Activated CD4-positive, alpha-beta T cell treated with anti-CD3 and anti-CD28 coated beads, Interleukin-2, amount 50 U/mL, for 48 hours (primary cell): ENCODE measurements around the gene ARFGAP1.

Experiments
- DNase-seq, 2 experiments: peaks; one replicate each; pipeline ENCODE4 v3.0.0-alpha.2; 2020

The ARFGAP1 gene

GRCh38 chr20:63311186-63311832 is 38.7 kb downstream of the ARFGAP1 start:
- no peak for DNase-seq

GRCh38 chr20:63311833-63312243 is 39.2 kb downstream of the ARFGAP1 start:
- no peak for DNase-seq

GRCh38 chr20:63312273-63312672 is 39.7 kb downstream of the ARFGAP1 start:
- DNase-seq: no peak

- no peak for DNase-seq
Observed at GRCh38 chr20:63312690-63313348, 40.2 kb downstream of the ARFGAP1 start.

DNA sequence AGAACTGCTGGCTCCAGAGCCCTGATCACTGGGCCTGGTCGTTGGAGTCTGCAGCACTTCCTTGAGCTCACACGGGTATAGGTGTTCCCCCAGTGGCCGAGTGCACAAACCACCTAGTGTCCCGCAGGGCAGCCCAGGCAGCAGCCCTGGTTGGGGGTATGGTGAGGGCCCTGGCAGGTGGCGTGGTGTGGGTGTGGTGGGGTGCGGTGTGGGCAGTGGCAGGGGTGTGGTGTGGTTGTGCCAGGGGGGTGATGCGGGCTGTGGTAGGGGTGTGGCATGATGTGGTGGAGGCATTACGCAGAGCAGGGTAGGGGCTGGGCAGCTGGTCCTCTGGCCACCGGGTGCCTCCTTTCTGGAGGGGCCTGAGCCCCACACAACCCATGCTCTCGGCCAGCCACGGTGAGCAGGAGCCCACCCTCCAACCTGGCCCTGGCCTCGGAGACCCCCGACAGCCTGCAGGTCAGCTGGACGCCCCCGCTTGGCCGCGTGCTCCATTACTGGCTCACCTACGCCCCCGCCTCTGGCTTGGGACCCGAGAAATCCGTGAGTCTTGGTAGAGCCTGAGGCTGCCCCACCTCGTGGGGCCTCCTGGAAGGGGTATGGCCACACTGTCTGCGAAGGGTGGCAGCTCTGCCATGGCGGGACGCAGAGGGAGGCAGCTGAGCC is 40.9 kb downstream of the ARFGAP1 start:
- no peak for DNase-seq

- DNase-seq: no peak
Observed at GRCh38 chr20:63314015-63314471, 41.4 kb downstream of the ARFGAP1 start.

DNA sequence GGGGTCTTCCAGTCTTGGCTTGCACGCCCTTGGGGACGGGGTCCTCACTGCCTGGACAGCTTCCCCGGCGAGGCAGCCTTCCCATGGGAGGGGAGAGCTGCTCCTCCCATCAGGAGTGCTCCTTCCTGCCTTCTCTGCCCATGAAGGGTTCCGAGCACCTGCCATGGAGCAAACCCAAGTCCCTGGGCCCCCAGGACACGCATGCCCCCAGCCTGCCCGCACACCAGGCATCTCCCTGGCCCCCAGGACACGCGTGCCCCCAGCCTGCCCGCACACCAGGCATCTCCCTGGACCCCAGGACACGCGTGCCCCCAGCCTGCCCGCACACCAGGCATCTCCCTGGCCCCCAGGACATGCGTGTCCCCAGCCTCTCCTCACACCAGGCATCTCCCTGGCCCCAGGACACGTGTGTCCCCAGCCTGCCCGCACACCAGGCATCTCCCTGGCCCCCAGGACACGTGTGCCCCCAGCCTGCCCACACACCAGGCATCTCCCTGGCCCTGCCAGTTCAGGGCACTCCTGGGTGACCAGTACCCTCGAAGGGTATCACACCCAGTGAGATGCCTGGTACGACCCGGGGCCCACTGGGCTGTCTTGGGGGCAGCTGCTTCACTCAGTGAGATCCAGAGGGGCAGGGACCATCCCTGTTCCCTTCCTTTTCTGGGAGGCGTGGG is 42.1 kb downstream of the ARFGAP1 start:
- DNase-seq: no peak

DNA sequence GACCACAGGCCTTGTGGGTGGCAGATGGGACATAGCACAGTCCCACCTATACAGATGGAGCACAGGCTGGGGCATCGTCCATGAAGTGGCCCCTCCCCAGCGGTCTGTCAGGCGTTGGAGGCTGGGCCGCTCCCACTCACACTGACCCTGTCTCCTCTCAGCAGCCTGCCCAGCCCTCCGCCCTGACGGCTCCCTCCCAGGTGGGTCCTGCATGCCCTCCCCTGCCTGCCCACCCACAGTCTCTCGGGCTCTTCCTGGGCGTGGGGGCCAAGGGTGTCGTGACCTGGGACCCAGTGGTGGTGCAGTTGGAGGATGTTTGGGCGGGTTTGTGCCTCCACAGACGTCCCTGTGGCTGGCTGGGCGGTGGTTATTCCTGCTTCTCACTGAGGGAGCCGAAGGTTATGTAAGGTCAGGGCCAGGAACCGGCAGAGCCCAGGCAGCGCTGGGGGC is 42.7 kb downstream of the ARFGAP1 start:
- no peak for DNase-seq

DNA sequence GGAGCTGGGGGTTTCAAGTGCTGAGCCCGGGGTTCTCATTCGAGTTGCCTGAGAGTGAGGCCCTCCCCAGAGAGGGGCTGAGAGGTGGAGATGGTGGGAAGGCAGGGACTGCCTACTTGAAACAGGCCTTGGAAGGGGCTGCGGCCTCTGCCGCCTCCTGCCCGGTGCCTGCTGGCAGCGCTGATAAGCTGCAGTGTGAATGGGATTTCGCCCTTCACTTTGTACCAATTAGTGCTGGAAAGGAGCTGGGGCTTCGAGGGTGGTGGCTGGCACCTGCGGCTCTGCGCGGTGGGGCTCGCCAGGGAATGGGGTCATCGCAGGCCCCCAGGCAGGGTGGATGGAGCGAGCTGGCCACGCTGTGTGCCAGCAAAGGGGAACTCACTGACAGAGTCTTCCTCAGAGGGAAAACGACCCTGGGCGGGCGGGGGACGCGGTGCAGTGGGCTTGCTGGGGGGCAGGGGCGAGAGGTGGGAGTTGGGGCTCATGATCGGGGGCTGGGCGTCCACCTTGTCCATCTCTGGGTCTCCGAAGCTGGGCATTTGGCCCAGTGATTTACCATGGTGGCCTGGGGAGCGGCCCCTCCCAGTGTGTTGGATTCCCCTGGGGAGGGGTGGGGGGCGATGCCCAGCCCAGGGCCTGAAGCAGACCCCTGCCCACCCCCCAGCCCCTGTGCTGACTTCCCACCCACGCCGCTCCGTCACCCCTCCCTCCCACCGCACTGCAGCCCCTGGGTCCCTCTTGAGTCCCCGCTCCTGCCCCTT is 43.3 kb downstream of the ARFGAP1 start:
- DNase-seq: no peak

- DNase-seq: no peak
Observed at GRCh38 chr20:63316502-63316921, 43.9 kb downstream of the ARFGAP1 start.

GRCh38 chr20:63317061-63317460 is 44.4 kb downstream of the ARFGAP1 start:
- no peak for DNase-seq

DNA sequence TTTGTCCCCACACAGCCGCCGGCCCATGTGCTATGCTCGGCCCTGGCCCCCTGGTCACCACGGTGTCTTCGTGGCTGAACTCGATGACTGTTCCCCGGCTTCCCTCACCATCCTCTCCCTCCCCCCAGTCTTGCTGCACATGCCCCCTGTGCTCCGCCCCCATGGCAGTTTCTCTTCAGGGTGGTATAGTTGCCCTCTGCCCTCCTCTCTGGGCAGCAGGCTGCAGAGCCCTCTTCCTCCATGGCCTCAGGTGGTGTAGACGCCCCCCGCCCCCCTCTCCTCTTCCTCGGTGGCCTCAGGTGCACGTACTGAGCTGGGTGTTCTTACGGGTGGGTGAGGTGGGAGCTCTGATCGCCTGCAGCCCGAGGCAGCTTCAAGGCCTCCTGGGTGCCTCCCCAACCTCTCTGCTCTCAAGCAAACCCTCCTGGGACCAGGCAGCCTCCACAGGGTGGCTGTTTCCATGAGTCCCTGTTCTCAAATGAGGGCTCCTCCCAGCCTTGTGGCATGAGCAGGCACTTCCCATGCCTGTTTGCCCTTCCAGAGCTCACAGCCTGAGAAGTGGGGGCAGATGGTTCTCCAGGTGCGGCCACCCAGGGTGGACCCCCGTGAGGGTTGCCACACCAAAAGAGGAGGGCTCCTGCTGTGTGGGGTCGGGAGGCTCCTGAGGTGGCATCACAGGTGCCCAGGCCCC is 45.1 kb downstream of the ARFGAP1 start:
- no peak for DNase-seq

- DNase-seq: no peak
Observed at GRCh38 chr20:63318391-63319163, 46.0 kb downstream of the ARFGAP1 start.

- DNase-seq: no peak
Observed at GRCh38 chr20:63319164-63320040, 46.8 kb downstream of the ARFGAP1 start.

DNA sequence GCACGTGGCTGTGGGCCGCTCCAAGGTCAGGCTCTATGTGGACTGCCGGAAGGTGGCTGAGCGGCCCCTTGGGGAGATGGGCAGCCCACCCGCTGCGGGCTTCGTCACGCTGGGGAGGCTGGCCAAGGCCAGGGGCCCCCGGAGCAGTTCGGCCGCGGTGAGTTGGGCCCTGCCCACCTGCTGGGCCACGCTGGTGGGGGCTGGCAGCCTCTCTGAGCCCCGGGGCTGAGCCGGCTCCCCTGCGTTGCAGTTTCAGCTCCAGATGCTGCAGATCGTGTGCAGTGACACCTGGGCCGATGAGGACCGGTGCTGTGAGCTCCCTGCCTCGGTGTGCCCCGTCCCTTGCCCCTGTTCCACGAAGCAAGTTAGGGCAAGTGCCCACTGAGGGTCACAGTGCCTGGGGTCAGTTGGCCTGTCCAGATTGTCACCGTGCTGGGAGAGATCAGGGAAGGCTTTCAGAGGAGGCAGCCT is 47.5 kb downstream of the ARFGAP1 start:
- no peak for DNase-seq

DNA sequence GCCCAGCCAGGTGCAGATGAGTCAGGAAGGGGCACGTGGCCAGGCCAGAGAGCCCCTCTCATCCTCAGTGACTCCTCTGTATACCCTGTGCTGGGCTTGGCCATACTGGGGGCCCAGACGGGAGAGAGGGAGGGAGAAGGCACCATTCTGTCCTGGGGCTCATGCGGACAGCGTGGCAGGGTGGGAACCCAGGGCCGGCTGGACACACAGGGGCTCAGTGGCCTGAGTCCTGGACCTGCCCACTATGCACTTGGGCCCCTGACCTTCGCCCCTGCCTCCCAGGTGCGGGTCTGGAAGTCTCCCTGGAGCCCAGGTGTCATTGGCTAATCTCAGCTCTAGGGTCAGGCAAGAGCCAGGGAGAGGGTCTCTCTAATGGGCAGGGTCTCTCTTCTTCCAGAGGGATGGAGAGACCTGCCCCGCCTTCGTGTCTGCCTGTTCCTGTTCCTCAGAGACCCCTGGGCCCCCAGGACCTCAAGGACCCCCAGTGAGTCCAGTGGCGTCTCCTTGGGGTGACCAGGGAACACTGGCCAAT is 48.1 kb downstream of the ARFGAP1 start:
- no peak for DNase-seq

GRCh38 chr20:63321148-63321831 is 48.7 kb downstream of the ARFGAP1 start:
- no peak for DNase-seq

GRCh38 chr20:63322146-63322932 is 49.7 kb downstream of the ARFGAP1 start:
- DNase-seq: no peak
